ENCODE data around the gene GSTA1. TPM values are rescaled to one million over a fixed set of nuclear protein-coding genes. Genes with fewer than 3 reads are reported as not detected.
"Not testable (repeated sequence)": the region's sequence is repeated elsewhere in the genome, so short reads cannot be mapped to it uniquely, and the experiment has no call there.

Gene GSTA1
- total RNA-seq (2014; rRNA removed; shearing (Covaris generic)): 0.70 and 0.94 TPM in 2 replicates

DNA sequence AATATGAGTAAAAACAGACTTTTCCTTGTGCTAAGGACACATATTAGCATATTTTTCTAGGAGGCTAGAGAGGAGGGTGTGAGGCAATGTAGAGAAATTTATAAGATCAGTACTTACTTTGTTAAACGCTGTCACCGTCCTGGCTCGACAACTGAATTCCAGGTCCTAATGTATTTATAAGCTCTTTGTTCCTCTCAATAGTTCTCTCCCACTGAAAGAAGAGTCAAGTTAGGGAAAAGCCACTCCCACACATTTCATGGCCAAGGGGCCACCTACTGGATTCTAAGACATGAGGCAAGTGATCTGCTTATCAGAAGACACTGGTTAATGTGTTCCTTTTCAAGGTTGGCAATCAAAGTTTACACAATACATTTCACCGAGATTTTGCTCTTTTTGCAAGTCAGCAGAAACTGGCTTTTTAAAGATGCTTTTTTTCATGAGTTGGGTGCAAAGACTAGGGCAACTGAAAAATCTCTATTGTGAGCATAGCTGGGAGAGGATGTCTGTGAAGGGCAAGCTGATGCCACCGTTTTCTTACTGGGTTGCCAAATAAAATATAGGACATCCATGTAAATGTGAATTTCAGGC lies at the start of gene GSTA1:
Gene GSTA1, minus strand, starts transcription at position 149 of the 588 bp plus-strand sequence. CDS start 4,549 bp downstream, outside the sequence.
- H3K4me3 ChIP-seq (ENCODE audit: insufficient read depth, low read depth, low read length); DNase-seq; H3K36me3 ChIP-seq (replicated peaks; ENCODE audit: control insufficient read depth, insufficient read depth, low read length); H3K27me3 ChIP-seq (ENCODE audit: control insufficient read depth, insufficient read depth, low read length): not testable (repeated sequence)

DNA sequence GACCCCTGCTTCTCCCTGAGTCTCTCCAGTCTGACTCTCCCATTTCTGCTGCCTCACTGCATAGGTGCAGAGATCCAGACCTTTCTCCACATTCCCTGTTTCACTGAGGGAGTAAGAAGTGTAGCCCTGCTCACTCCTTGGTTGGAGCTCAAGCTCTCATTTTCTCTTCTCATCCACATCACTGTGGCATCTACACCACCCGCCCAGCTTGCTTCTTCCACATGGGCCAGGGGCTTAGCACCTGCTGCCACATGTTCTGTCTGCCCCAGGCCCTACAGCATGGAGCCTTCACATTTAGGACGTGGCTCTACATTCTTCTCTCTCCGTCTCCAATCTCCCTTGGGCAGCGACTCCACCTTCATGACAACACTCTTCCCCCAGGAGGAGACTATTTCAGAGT lies 45.5 kb upstream of the GSTA1 start:
- no peak for DNase-seq
- no peaks in the 10 kb centered on the region for H3K27me3 ChIP-seq (ENCODE audit: control insufficient read depth, insufficient read depth, low read length)

GRCh38 chr6:52846002-52846401 lies 42.4 kb upstream of the GSTA1 start:
- no peaks in the 10 kb centered on the region for H3K36me3 ChIP-seq (replicated peaks; ENCODE audit: control insufficient read depth, insufficient read depth, low read length)
- DNase-seq: no peak
- no peaks in the 10 kb centered on the region for H3K27me3 ChIP-seq (ENCODE audit: control insufficient read depth, insufficient read depth, low read length)
- H3K4me3 ChIP-seq (ENCODE audit: insufficient read depth, low read depth, low read length): no peak overlapping the region

More for the DNA sequence above, 45.5 kb upstream of the GSTA1 start:
- Histone ChIP-seq H3K36me3 (replicated peaks; ENCODE audit: control insufficient read depth, insufficient read depth, low read length) (no peaks in the 10 kb centered on the region), H3K4me3 (ENCODE audit: insufficient read depth, low read depth, low read length) (no peak overlapping the region)

- no peak for DNase-seq
- no peaks in the 10 kb centered on the region for H3K36me3 ChIP-seq (replicated peaks; ENCODE audit: control insufficient read depth, insufficient read depth, low read length)
- H3K27me3 ChIP-seq (ENCODE audit: control insufficient read depth, insufficient read depth, low read length): no peaks in the 10 kb centered on the region
- no peak overlapping the region for H3K4me3 ChIP-seq (ENCODE audit: insufficient read depth, low read depth, low read length)
These were observed 40.0 kb upstream of the GSTA1 start for GRCh38 chr6:52843605-52844004.

- no peaks in the 10 kb centered on the region for H3K36me3 ChIP-seq (replicated peaks; ENCODE audit: control insufficient read depth, insufficient read depth, low read length)
- no peaks in the 10 kb centered on the region for H3K27me3 ChIP-seq (ENCODE audit: control insufficient read depth, insufficient read depth, low read length)
- DNase-seq: no peak
- no peak within 1 kb of the TSS for H3K4me3 ChIP-seq (ENCODE audit: insufficient read depth, low read depth, low read length)
These were observed 37.4 kb upstream of the GSTA1 start, which contains the start of gene GSTA5 for GRCh38 chr6:52840763-52841585. GSTA5 (minus strand) TSS chr6:52840813.

DNA sequence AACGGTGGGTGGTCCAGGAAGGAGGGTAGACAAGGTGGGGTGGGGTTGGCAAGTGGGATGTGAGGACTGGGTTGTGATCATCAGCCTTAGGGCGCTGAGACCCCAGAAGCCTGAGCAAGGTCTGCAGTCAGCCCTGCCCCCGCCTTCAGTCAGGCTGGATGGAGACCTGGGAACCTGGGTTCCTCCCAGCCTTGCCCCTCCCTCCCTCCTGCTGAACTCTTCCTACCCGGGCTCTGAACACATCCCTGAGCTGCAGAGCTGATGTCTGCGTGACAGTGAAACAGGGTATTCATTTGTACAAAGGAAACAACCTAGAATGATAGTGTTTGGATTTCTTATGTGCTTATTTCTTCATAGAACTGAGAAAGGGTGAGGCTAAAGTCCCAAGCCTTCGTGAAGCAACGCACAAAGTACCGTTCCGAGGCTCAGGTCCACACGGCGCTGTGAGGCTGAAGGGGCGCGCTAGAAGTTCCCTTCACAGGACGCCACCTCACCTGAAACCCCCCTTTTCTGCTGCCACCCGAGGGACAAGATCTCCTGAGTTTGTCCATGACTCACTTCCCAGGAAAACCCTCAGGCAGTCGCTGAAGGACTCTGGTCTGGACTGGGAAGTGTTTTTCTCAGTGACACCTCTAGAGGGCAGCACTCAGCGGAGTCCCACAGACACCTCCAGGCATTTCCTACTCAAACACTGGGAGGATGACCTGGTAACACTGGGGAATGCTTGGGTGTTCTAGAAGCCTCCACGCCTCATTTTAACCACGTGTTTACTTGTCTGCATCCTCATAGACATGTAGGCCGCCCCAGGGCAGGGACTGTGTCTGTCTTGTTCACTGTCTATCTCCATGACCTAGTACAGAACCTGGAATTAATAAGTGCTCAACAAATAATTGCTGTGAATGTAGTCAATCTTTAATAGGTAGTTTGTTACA lies 35.8 kb upstream of the GSTA1 start:
- H3K36me3 ChIP-seq (replicated peaks; ENCODE audit: control insufficient read depth, insufficient read depth, low read length): no peaks in the 10 kb centered on the region
- no peak overlapping the region for H3K4me3 ChIP-seq (ENCODE audit: insufficient read depth, low read depth, low read length)
- no peaks in the 10 kb centered on the region for H3K27me3 ChIP-seq (ENCODE audit: control insufficient read depth, insufficient read depth, low read length)
- peak; percentile 71 for DNase-seq

DNA sequence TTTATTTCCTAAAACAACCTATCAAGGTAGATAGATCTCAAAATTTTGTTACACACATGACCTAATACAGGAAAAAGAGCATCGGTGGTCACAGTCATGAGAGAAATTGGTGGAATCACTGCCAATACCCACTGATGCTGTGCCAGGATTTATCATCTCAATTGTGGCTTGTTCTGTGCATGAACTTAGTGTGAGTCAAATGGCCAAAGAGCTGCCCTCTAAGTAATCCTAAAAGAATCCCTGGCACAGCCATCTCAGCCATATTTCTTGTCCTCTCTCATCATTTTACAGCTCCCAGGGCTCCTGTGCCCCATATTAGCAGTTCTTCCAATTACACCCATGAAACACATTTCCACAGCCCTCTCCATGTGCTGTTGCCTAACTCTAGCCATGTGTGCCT lies 30.9 kb upstream of the GSTA1 start:
- no peaks in the 10 kb centered on the region for H3K27me3 ChIP-seq (ENCODE audit: control insufficient read depth, insufficient read depth, low read length)
- no peak overlapping the region for H3K4me3 ChIP-seq (ENCODE audit: insufficient read depth, low read depth, low read length)
- H3K36me3 ChIP-seq (replicated peaks; ENCODE audit: control insufficient read depth, insufficient read depth, low read length): no peaks in the 10 kb centered on the region
- no peak for DNase-seq

- not testable (repeated sequence) for H3K4me3 ChIP-seq (ENCODE audit: insufficient read depth, low read depth, low read length); DNase-seq; H3K27me3 ChIP-seq (ENCODE audit: control insufficient read depth, insufficient read depth, low read length); H3K36me3 ChIP-seq (replicated peaks; ENCODE audit: control insufficient read depth, insufficient read depth, low read length)
These were observed 27.3 kb upstream of the GSTA1 start for GRCh38 chr6:52830869-52831268.

- Histone ChIP-seq H3K4me3 (ENCODE audit: insufficient read depth, low read depth, low read length) (no peak overlapping the region), H3K36me3 (replicated peaks; ENCODE audit: control insufficient read depth, insufficient read depth, low read length) (no peaks in the 10 kb centered on the region), H3K27me3 (ENCODE audit: control insufficient read depth, insufficient read depth, low read length) (no peaks in the 10 kb centered on the region)
- no peak for DNase-seq
These were observed 25.6 kb upstream of the GSTA1 start for GRCh38 chr6:52829046-52829817.

GRCh38 chr6:52828621-52829020 lies 25.0 kb upstream of the GSTA1 start:
- DNase-seq; H3K36me3 ChIP-seq (replicated peaks; ENCODE audit: control insufficient read depth, insufficient read depth, low read length); H3K4me3 ChIP-seq (ENCODE audit: insufficient read depth, low read depth, low read length); H3K27me3 ChIP-seq (ENCODE audit: control insufficient read depth, insufficient read depth, low read length): not testable (repeated sequence)

- H3K4me3 ChIP-seq (ENCODE audit: insufficient read depth, low read depth, low read length); H3K36me3 ChIP-seq (replicated peaks; ENCODE audit: control insufficient read depth, insufficient read depth, low read length); H3K27me3 ChIP-seq (ENCODE audit: control insufficient read depth, insufficient read depth, low read length); DNase-seq: not testable (repeated sequence)
These were observed 23.6 kb upstream of the GSTA1 start for GRCh38 chr6:52827073-52827783.

GRCh38 chr6:52826513-52826912 lies 22.9 kb upstream of the GSTA1 start:
- Histone ChIP-seq H3K4me3 (ENCODE audit: insufficient read depth, low read depth, low read length) (no peak overlapping the region), H3K27me3 (ENCODE audit: control insufficient read depth, insufficient read depth, low read length) (no peaks in the 10 kb centered on the region), H3K36me3 (replicated peaks; ENCODE audit: control insufficient read depth, insufficient read depth, low read length) (no peaks in the 10 kb centered on the region)
- DNase-seq: no peak

GRCh38 chr6:52825900-52826459 lies 22.4 kb upstream of the GSTA1 start:
- not testable (repeated sequence) for DNase-seq; H3K36me3 ChIP-seq (replicated peaks; ENCODE audit: control insufficient read depth, insufficient read depth, low read length); H3K27me3 ChIP-seq (ENCODE audit: control insufficient read depth, insufficient read depth, low read length); H3K4me3 ChIP-seq (ENCODE audit: insufficient read depth, low read depth, low read length)

All from H7 (cell line).